GM21360 (cell line): ENCODE measurements around the gene OR6Q1.
"Not testable (repeated sequence)": the region's sequence is repeated elsewhere in the genome, so short reads cannot be mapped to it uniquely, and the experiment has no call there.

Experiments used
- ATAC-seq: cut with Tn5 transposase; IDR thresholded peaks from one replicate; pipeline ENCODE4 v1.9.1; 2021; ENCODE audit warnings: mild to moderate bottlenecking, moderate library complexity; ENCODE audit not compliant: unreplicated experiment

Gene OR6Q1

GRCh38 chr11:58030653-58031052 lies at the start of gene OR6Q1:
OR6Q1 (plus strand) TSS chr11:58030953; CDS start chr11:58030953, 0 bp downstream.
- ATAC-seq = no peak

GRCh38 chr11:57981536-57981935 lies 49.2 kb upstream of the OR6Q1 start:
- ATAC-seq = no peak

- no peak for ATAC-seq
Measured at GRCh38 chr11:57982776-57983175, 48.0 kb upstream of the OR6Q1 start.

GRCh38 chr11:57983191-57983590 lies 47.6 kb upstream of the OR6Q1 start:
- no peak for ATAC-seq

- ATAC-seq = not testable (repeated sequence)
Measured at GRCh38 chr11:57999523-57999922, 31.2 kb upstream of the OR6Q1 start.

- not testable (repeated sequence) for ATAC-seq
Measured at GRCh38 chr11:58000021-58000420, 30.7 kb upstream of the OR6Q1 start.

- ATAC-seq = no peak
Measured at GRCh38 chr11:58000699-58001098, 30.1 kb upstream of the OR6Q1 start.

- no peak for ATAC-seq
Measured at GRCh38 chr11:58003036-58003435, 27.7 kb upstream of the OR6Q1 start.

GRCh38 chr11:58003591-58003990 lies 27.2 kb upstream of the OR6Q1 start:
- ATAC-seq = no peak

- ATAC-seq = no peak
Measured at GRCh38 chr11:58004664-58005063, 26.1 kb upstream of the OR6Q1 start.

GRCh38 chr11:58006940-58007339 lies 23.8 kb upstream of the OR6Q1 start:
- ATAC-seq = no peak

- no peak for ATAC-seq
Measured at GRCh38 chr11:58011771-58012170, 19.0 kb upstream of the OR6Q1 start.

GRCh38 chr11:58023435-58023931 lies 7.3 kb upstream of the OR6Q1 start, which contains the start of gene OR9Q1:
OR9Q1 (plus strand) TSS chr11:58023881; CDS start chr11:58179445, 155,564 bp downstream.
- no peak for ATAC-seq

- no peak for ATAC-seq
Measured at GRCh38 chr11:58024601-58025091, 6.1 kb upstream of the OR6Q1 start.

- ATAC-seq = no peak
Measured at GRCh38 chr11:58027341-58027740, 3.4 kb upstream of the OR6Q1 start.

- no peak for ATAC-seq
Measured at GRCh38 chr11:58028687-58029411, 1.9 kb upstream of the OR6Q1 start.

- no peak for ATAC-seq
Measured at GRCh38 chr11:58034471-58034870, 3.7 kb downstream of the OR6Q1 start.

- ATAC-seq = no peak
Measured at GRCh38 chr11:58039589-58039988, 8.8 kb downstream of the OR6Q1 start.

GRCh38 chr11:58043379-58043778 lies 12.6 kb downstream of the OR6Q1 start:
- no peak for ATAC-seq

GRCh38 chr11:58046231-58046630 lies 15.5 kb downstream of the OR6Q1 start:
- ATAC-seq = no peak

- no peak for ATAC-seq
Measured at GRCh38 chr11:58047818-58048217, 17.1 kb downstream of the OR6Q1 start.

GRCh38 chr11:58055806-58056401 lies 25.2 kb downstream of the OR6Q1 start:
- no peak for ATAC-seq
